Activated gamma-delta T cell treated with anti-CD3 and anti-CD28 coated beads, Interleukin-2, amount 50 U/mL, for 16 hours (primary cell): ENCODE results near the gene CEP162.
"Not testable (repeated sequence)": the region's sequence is repeated elsewhere in the genome, so short reads cannot be mapped to it uniquely, and the experiment has no call there.

Experiments used
- DNase-seq: peaks from one replicate; pipeline ENCODE4 v3.0.0-alpha.2; 2020; ENCODE audit warnings: low read depth

CEP162 gene

GRCh38 chr6:84141521-84141920, 85.9 kb downstream of the CEP162 start:
- no peak for DNase-seq

- no peak for DNase-seq
These were observed 88.1 kb downstream of the CEP162 start for GRCh38 chr6:84139311-84139710.

DNA sequence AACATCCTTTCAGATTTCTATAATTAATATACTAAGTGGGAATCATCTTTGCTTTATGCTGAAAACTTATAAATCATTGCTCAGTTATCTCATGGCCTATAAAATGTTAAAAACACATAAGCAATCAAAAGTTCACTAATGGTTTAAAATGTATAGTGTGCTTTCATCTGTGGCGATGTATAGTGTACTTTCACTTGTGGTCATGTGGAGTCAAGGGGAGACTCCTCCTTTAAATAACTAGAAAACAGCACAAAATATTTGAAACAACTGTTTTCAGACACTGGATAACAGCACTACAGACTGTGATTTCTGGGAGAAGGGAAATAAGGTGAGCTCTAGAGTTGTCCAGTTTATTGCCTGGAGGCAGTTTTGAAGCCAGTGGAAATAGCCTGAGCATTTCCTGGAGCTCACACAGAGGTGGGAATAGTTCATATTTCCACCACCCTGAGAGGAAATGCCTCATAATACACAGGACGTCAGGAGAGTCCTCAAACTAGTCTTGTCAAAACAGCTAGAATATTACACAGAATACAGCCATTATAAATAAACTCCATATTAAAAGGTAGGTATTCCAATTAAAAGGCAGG, 89.4 kb downstream of the CEP162 start:
- DNase-seq: no peak

- DNase-seq: no peak
These were observed 90.4 kb downstream of the CEP162 start for GRCh38 chr6:84137051-84137375.

DNA sequence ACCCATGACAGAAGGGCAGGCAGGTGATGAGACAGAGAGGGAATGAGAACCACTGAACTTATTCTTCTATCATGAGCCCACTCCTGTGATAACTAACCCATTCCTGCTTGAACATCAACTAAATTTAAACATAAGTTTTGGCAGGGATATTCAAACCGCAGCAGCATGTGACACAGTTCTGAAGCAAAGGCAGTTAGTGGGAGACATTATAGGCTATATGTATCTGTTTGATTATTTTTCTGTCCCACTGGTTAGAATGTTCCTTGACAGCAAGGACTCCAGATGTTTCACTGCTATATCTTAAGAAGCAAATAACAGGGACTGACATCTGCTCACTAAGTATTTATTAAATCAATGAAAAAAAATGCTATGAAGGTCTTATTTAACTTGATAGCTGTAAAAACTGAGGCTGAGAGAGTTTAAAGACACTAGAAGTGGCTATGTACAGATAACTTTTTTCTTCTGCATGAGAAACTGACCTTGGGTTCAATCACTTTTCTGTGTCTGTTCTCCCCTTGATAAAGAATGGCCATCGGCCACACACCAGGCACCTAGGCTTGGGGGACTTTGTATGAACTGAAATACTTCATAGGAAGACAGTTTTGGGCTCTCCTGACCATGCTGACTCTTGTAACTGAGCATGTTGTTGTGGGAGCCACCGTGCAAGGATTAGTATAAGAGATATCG, 90.9 kb downstream of the CEP162 start:
- no peak for DNase-seq

DNA sequence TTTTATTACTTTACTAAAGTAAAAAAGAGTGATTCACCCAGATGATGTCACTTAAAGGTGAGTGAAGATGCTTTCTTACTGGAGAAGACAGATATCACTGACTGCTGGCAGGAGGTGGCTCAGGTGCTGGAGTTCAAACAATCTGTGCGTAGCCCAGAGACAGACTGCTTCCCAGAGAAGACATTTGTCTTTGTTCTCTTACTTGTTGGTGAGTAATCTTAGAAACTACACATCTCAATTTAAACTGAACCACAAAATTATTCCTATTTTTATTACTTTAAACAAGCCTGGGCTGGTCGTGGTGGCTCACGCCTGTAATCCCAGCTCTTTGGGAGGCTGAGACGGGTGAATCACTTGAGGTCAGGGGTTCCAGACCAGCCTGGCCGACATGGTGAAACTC, 92.2 kb downstream of the CEP162 start:
- DNase-seq: no peak

DNA sequence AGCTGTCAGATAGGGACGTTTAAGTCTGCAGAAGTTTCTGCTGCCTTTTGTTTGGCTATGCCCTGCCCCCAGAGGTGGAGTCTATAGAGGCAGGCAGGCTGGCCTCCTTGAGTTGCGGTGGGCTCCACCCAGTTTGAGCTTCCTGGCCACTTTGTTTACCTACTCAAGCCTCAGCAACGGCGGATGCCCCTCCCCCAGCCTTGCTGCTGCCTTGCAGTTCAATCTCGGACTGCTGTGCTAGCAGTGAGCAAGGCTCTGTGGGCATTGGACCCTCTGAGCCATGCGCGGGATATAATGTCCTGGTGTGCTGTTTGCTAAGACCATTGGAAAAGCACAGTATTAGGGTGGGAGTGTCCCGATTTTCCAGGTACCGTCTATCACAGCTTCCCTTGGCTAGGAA, 94.1 kb downstream of the CEP162 start:
- not testable (repeated sequence) for DNase-seq

GRCh38 chr6:84129588-84129987, 97.9 kb downstream of the CEP162 start:
- not testable (repeated sequence) for DNase-seq

DNA sequence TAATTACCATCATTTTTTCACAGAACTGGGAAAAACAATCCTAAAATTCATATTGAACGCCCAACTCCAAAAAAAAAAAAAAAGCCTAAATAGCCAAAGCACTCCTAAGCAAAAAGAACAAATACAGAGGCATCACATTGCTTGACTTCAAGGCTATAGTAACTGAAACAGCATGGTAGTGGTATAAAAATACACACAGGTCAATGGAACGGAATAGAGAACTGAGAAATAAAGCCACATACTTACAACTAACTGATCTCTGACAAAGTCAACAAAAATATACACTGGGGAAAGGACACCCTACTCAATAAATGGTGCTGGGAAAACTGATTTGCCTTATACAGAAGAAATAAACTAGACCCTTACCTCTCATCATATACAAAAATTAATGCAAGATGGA, 104.3 kb downstream of the CEP162 start:
- no peak for DNase-seq

- no peak for DNase-seq
These were observed 108.2 kb downstream of the CEP162 start for GRCh38 chr6:84119277-84119676.

- DNase-seq: no peak
These were observed 109.3 kb downstream of the CEP162 start for GRCh38 chr6:84118191-84118590.

GRCh38 chr6:84114933-84115594, 112.4 kb downstream of the CEP162 start:
- not testable (repeated sequence) for DNase-seq

- DNase-seq: not testable (repeated sequence)
These were observed 116.1 kb downstream of the CEP162 start for GRCh38 chr6:84111351-84111750.

DNA sequence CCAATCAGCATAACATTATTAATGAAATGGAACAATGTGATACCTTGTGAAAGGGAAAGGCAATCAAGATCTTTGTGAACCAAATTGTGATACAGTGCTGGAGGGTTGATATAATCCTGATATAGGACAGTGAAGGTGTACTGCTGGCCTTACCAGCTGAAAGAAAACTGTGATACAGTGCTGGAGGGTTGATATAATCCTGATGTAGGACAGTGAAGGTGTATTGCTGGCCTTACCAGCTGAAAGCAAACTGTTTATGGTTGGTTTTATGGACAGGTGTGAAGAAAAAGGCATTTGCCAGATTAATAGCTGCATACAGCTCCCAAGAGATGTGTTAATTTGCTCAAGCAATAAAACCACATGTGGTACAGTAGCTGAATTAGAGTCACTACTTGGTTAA, 119.9 kb downstream of the CEP162 start:
- no peak for DNase-seq

DNA sequence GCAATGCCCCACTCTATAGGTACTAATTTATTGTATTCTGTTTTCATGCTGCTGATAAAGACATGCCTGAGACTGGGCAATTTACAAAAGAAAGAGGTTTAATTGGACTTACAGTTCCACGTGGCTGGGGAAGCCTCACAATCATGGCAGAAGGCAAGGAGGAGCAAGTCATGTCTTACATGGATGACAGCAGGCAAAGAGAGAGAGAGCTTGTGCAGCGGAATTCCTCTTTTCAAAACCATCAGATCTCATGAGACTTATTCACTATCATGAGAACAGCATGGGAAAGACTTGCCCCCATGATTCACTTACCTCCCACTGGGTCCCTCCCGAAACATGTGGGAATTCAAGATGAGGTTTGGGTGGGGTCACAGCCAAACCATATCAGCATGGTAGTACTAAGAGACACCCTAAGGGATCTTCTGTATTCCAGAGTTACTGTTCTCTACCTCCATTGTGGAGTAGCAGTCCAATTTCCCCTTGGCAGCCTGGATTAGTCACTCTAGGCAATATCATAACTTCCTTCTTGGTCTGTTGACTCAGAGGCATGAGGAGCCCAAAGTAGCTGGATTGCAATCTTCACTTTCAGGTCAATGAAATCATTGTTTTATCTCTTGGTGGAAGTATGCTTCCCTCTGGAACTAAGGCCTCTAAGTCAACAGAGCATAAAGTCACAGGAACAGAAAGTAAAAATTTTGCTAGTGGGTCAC, 122.1 kb downstream of the CEP162 start:
- not testable (repeated sequence) for DNase-seq

DNA sequence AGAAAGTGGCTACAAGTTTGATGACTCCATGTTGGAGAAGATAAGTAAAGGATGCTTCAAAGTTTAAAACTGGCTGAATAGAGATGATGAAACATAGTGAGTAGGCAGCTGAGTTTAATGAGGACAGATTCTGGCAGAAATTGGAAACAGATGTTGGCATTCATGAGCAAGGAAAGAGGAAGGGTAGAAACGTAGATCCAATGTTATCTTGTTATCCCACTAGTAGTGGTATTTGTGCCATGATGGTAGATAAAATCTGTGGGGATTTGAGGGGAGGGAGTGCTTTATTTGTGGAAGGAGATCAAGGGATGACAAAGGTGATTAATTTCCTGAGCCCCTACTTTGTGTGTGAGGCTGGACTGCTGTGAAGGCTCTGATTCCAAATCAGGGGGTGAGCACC, 124.4 kb downstream of the CEP162 start:
- no peak for DNase-seq

DNA sequence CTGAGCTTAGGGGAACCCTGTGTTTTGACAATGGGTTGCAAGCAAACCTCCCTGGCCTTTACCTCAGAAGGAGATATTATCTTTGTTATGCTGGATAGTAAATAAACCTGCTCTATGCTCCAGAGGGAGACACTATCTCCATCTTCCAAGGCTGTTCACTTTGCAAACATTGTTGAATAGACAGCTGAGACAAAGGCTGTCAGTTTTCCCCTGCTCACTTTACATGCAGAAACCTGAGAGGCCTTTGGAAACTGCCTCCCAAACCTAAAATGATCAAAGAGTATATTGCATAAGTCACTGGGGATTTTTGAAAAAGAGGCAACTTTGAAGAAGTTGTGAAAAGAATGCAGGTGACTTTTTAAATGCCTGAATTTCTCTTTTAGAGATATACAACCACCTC, 132.3 kb downstream of the CEP162 start:
- no peak for DNase-seq

DNA sequence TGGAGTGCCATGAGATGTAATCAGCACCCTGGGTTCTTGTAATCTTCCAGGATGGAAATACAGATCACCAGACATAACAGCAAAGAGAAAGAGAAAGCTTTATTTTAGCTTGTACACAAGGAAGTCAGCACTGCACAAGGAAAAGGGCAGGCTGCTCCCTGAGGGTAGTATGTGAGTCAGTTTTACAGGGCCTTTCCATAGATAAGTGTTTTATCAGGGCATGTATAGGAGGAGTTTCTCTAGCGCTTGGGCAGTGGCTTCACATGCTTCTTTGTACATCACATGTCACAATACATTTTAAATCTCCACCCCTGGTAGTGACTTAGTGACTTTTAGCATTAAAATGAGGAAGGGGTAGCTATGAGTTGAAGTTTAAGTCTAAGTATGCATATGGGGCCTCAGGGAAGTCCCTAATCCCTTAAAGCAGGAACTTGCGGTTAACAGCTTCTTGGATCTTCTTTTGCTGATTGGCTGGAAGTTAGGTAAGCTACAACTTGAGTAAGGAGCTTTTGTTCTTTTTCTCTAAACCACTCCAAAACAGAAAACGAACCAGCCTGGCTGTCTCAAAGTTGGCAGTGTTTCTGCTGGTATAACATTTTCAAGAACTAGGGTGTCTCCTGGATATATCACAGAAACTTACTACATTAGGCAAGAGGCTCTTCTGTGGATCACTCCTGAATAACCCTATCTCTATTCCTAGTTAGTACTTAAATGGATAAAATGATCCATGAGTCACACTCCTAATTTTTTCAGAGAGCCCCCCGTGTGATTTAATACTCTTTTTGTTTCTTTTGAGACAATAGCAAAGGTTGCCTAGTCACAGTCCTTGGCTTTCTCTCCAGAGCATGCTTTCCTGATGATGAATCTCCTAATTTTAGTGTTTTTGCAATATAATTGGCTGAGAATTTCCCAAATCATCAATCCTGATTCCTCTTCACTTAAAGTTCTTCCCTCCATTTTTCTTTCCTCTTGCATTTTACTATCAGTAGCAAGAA, 133.7 kb downstream of the CEP162 start:
- DNase-seq: no peak

DNA sequence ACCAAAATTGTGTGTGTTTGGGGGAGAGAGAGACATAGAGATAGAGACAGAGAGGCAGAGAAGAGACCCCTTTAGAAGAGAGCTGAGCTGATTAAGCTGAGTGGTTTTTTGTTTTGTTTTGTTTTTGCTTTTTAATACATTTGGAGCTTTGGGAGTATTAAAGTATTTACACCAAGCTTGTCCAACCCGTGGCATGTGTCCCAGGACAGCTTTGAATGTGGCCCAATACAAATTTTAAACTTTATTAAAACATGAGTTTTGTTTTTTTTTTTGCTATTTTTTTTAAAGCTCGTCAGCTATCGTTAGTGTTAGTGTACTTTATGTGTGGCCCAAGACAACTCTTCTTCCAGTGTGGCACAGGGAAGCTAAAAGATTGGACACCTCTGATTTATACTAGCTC, 137.9 kb downstream of the CEP162 start:
- no peak for DNase-seq

DNA sequence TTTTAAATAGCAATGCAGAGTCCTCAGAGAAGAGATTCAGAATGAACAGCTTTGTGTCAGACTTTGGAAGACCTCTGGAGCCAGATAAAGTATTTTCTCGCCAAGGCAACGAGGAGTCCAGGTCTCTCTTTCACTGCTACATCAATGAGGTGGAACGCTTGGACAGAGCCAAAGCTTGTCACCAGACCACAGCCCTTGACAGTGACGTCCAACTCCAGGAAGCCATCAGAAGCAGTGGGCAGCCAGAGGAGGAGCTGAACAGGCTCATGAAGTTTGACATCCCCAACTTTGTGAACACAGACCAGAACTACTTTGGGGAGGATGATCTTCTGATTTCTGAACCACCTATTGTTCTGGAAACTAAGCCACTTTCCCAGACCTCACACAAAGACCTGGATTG, 138.4 kb downstream of the CEP162 start:
- no peak for DNase-seq

GRCh38 chr6:84086545-84087429, 140.7 kb downstream of the CEP162 start:
- DNase-seq: no peak
